OCI-LY3 (cell line): Measurements from ENCODE around the gene ITFG1.

Experiments
- H2AFZ ChIP-seq: fragments of 200-600, 300-600 bp; shearing (Covaris generic); 2 replicates; pipeline ENCODE4 v1.6.0; 2014; ENCODE audit warnings: antibody characterized with exemption, low read depth, low read length
- H3K27ac ChIP-seq: fragments of 200-600, 300-600 bp; sonication (generic); 2 replicates; pipeline ENCODE4 v1.5.1; 2014; ENCODE audit warnings: mild to moderate bottlenecking, low read length, moderate library complexity, mixed read lengths
- H3K27me3 ChIP-seq: fragments of 200-600, 300-600 bp; sonication (generic); 2 replicates; pipeline ENCODE4 v1.6.1; 2014; ENCODE audit warnings: low read depth, low read length, mixed read lengths
- H3K36me3 ChIP-seq: fragments of 200-600, 300-600 bp; sonication (generic); replicated peaks from 2 replicates; pipeline ENCODE3; 2014; ENCODE audit warnings: low read depth, low read length, mixed read lengths
- H3K4me1 ChIP-seq: fragments of 300-600, 200-600 bp; sonication (generic); 2 replicates; pipeline ENCODE4 v1.6.1; 2014; ENCODE audit warnings: low read length, mixed read lengths
- H3K4me2 ChIP-seq: fragments of 200-600, 300-600 bp; sonication (generic); 2 replicates; pipeline ENCODE4 v1.6.1; 2014; ENCODE audit warnings: low read length, mixed read lengths
- H3K4me3 ChIP-seq: fragments of 300-600, 200-600 bp; sonication (generic); 2 replicates; pipeline ENCODE4 v1.5.1; 2014; ENCODE audit warnings: antibody characterized with exemption, mild to moderate bottlenecking, low read length, moderate library complexity
- H3K79me2 ChIP-seq: fragments of 300-600, 200-600 bp; shearing (Covaris generic); 2 replicates; pipeline ENCODE4 v1.6.1; 2014; ENCODE audit warnings: mild to moderate bottlenecking, low read length, mixed read lengths
- H3K9ac ChIP-seq: fragments of 300-600, 200-600 bp; shearing (Covaris generic); 2 replicates; pipeline ENCODE4 v1.6.0; 2014; ENCODE audit warnings: mild to moderate bottlenecking, low read length, moderate library complexity
- H3K9me3 ChIP-seq: fragments of 200-600, 300-600 bp; shearing (Covaris generic); 2 replicates; pipeline ENCODE4 v1.6.1; 2014; ENCODE audit warnings: low read length, mixed read lengths; ENCODE audit not compliant: insufficient read depth
- H4K20me1 ChIP-seq: fragments of 200-600, 300-600 bp; sonication (generic); 2 replicates; pipeline ENCODE4 v1.6.1; 2016; ENCODE audit warnings: low read length, mixed read lengths; ENCODE audit not compliant: insufficient read depth
- EZH2phosphoT487 ChIP-seq: fragments of 200-600 bp; shearing (Covaris generic); IDR thresholded peaks from 2 replicates; pipeline ENCODE4 v1.6.1; 2018; ENCODE audit warnings: antibody characterized with exemption, mixed run types, low read depth
- TF ChIP-seq, protein P1 (sequence below): fragments of 200-600, 300-600 bp; sonication (generic); IDR thresholded peaks from 2 replicates; pipeline ENCODE4 v1.5.1; 2014; ENCODE audit warnings: antibody characterized with exemption, low read length, low read depth

Gene ITFG1

DNA sequence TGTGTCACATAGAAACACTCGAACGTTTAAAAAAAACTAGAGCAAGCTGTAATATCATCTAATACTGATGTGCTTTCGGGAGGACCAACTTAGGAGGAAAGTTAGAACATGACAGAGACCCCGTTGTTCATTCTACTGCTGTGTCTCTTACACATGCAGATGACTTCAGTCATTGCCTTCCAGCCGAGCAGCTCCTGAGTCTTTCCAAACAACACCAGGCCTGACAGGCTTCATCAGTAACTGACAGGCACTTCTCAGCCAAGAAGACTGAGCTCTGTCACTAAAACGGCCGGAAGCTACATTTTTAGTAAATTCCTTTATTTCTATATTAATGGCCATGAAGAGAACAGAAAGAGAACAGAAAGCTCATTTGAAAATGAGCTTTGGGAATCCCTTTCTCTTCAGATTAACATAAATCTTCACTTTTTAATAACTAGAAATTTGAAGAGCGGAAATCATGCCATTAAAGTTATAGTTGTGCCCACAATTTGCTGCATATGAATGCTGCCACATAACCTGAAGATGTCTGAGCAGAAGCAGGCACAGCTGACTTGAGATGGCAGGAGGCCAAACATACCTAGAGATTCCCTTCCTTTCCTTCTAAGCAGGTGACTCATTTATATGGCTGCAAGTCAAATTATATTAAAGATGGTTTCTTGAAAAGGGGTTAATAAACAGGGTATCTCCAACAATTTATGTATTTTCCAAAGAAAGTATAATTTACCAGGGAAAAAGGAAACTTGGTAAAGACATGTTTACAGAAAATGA lies 148.9 kb downstream of the ITFG1 start:
- no peak overlapping the region for H3K4me2 ChIP-seq
- no peaks in the 10 kb centered on the region for H3K79me2 ChIP-seq
- no peaks in the 10 kb centered on the region for H3K9me3 ChIP-seq
- TF ChIP-seq, protein P1, sequence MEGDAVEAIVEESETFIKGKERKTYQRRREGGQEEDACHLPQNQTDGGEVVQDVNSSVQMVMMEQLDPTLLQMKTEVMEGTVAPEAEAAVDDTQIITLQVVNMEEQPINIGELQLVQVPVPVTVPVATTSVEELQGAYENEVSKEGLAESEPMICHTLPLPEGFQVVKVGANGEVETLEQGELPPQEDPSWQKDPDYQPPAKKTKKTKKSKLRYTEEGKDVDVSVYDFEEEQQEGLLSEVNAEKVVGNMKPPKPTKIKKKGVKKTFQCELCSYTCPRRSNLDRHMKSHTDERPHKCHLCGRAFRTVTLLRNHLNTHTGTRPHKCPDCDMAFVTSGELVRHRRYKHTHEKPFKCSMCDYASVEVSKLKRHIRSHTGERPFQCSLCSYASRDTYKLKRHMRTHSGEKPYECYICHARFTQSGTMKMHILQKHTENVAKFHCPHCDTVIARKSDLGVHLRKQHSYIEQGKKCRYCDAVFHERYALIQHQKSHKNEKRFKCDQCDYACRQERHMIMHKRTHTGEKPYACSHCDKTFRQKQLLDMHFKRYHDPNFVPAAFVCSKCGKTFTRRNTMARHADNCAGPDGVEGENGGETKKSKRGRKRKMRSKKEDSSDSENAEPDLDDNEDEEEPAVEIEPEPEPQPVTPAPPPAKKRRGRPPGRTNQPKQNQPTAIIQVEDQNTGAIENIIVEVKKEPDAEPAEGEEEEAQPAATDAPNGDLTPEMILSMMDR, result no peak
- no peak for TF ChIP-seq EZH2phosphoT487
- no peak overlapping the region for H3K27ac ChIP-seq
- H4K20me1 ChIP-seq, result no peaks in the 10 kb centered on the region
- peaks cover 7% of the 10 kb centered on the region for H3K4me1 ChIP-seq
- H2AFZ ChIP-seq, result no peak overlapping the region
- H3K27me3 ChIP-seq, result no peaks in the 10 kb centered on the region
- H3K4me3 ChIP-seq, result no peak overlapping the region
- no peak overlapping the region for H3K9ac ChIP-seq
- H3K36me3 ChIP-seq, result peaks cover 4% of the 10 kb centered on the region

DNA sequence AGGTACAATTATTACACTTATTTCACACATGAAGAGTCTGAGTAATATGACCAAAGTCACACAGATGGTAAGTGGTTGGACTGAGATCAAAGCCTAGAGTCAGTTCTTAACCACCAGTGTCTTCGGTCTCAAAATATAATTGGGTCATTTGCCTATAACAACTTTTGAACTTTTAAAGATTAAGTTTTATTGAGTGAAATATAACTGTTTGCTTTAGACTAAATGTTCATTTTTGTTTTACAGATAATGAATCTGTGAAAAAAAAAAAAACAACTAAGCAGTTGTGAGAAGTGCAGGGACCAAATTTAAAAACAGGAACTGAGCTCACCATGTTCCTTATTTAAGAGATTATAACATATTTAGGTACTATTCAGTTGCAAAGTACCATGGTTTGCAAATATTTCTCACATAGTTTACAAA lies 150.1 kb downstream of the ITFG1 start:
- H3K4me2 ChIP-seq, result no peak overlapping the region
- no peak overlapping the region for H3K9ac ChIP-seq
- no peaks in the 10 kb centered on the region for H3K27me3 ChIP-seq
- no peaks in the 10 kb centered on the region for H3K79me2 ChIP-seq
- H2AFZ ChIP-seq, result no peak overlapping the region
- H4K20me1 ChIP-seq, result no peaks in the 10 kb centered on the region
- H3K36me3 ChIP-seq, result peaks cover 4% of the 10 kb centered on the region
- H3K9me3 ChIP-seq, result no peaks in the 10 kb centered on the region
- H3K4me3 ChIP-seq, result no peak overlapping the region
- H3K27ac ChIP-seq, result no peak overlapping the region
- peaks cover 7% of the 10 kb centered on the region for H3K4me1 ChIP-seq
- no peak for TF ChIP-seq EZH2phosphoT487
- TF ChIP-seq, protein P1, result no peak

DNA sequence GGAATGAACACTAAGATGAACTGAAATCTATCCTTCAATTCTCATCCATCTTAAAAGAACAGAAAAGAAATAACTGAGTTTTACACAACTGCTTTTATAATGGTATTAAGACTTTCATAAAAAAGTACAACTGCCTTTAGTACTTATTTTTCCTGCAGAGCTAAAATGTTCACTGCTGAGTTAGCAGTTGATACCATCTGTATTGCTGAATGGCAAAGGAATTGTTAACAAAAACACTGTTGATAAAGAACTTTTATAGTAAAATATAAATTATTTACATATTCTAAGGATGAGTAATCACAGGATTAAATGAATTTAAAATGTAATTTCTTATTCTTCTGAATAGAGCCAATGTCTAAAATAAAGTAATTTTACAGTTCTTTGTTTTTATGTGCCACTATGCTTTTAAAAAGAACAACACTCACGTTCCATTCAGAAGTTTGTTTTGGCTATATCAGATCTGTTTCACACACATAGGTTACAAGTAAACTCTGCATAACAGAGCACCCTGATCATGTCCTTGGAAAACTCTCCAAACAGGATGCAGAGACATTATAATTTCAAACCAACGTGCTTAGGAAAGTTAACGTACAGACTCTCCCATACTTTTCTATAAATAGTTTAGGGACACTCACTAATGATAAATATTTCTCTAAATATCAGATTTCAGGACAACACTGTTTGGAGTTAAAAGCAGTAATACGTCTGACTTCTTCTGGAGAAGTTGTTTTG lies 151.1 kb downstream of the ITFG1 start:
- no peaks in the 10 kb centered on the region for H3K9me3 ChIP-seq
- no peak for TF ChIP-seq EZH2phosphoT487
- TF ChIP-seq, protein P1, result no peak
- no peak overlapping the region for H3K9ac ChIP-seq
- H3K36me3 ChIP-seq, result peaks cover 4% of the 10 kb centered on the region
- H3K4me1 ChIP-seq, result peaks cover 7% of the 10 kb centered on the region
- H2AFZ ChIP-seq, result no peak overlapping the region
- no peaks in the 10 kb centered on the region for H4K20me1 ChIP-seq
- no peak overlapping the region for H3K27ac ChIP-seq
- H3K79me2 ChIP-seq, result no peaks in the 10 kb centered on the region
- H3K4me2 ChIP-seq, result no peak overlapping the region
- no peaks in the 10 kb centered on the region for H3K27me3 ChIP-seq
- no peak overlapping the region for H3K4me3 ChIP-seq

DNA sequence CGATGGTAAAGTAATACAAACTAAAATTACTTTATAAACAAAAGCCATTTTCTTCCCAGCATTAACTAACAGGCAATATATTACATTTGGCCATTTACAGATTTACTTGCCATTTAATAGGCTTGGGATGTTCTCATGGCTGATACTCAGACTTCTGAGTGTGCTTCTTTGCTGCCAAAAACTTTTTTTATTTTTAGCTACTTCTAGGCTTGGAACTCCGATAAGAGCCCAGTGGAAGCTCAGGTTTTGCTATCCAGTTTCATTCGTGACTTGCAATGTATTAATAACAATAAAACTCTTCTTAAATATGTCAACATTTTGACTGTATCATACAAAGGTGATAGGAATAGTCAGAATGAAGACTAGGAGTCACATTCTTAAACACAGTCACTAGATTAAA lies 152.3 kb downstream of the ITFG1 start:
- no peak overlapping the region for H3K27ac ChIP-seq
- peaks cover 4% of the 10 kb centered on the region for H3K36me3 ChIP-seq
- no peak overlapping the region for H3K9ac ChIP-seq
- H3K79me2 ChIP-seq, result no peaks in the 10 kb centered on the region
- H3K4me2 ChIP-seq, result no peak overlapping the region
- no peak for TF ChIP-seq EZH2phosphoT487
- TF ChIP-seq, protein P1, result no peak
- H3K4me1 ChIP-seq, result peaks cover 7% of the 10 kb centered on the region
- H4K20me1 ChIP-seq, result no peaks in the 10 kb centered on the region
- no peak overlapping the region for H3K4me3 ChIP-seq
- no peaks in the 10 kb centered on the region for H3K27me3 ChIP-seq
- H3K9me3 ChIP-seq, result no peaks in the 10 kb centered on the region
- no peak overlapping the region for H2AFZ ChIP-seq
